Measurements from ENCODE around the gene PPP1R36.
"Not testable (repeated sequence)": the region's sequence is repeated elsewhere in the genome, so short reads cannot be mapped to it uniquely, and the experiment has no call there.

The PPP1R36 gene

GRCh38 chr14:64518229-64518628, 31.5 kb upstream of the PPP1R36 start:
- FAIRE-seq = no peak

DNA sequence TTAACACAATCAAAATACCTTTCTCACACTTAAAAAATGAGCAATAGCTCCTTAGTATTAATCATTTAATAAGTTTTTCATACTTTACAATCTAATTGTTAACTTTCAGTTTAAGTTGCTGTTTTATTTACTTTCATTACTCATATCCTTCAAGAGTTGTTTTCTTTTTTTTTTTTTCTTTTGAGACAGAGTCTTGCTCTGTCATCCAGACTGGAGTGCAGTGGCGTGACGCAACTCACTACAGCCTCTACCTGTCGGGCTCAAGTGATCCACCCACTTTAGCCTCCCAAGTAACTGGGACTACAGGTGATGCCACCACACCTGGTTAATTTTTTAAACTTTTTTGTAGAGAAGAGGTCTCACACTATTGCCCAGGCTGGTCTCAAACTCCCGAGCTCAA, 29.1 kb upstream of the PPP1R36 start:
- DNase-seq (ENCODE audit: low spot score) (no peak), FAIRE-seq (no peak)

More at GRCh38 chr14:64518229-64518628, 31.5 kb upstream of the PPP1R36 start:
- DNase-seq (ENCODE audit: low spot score) = no peak

DNA sequence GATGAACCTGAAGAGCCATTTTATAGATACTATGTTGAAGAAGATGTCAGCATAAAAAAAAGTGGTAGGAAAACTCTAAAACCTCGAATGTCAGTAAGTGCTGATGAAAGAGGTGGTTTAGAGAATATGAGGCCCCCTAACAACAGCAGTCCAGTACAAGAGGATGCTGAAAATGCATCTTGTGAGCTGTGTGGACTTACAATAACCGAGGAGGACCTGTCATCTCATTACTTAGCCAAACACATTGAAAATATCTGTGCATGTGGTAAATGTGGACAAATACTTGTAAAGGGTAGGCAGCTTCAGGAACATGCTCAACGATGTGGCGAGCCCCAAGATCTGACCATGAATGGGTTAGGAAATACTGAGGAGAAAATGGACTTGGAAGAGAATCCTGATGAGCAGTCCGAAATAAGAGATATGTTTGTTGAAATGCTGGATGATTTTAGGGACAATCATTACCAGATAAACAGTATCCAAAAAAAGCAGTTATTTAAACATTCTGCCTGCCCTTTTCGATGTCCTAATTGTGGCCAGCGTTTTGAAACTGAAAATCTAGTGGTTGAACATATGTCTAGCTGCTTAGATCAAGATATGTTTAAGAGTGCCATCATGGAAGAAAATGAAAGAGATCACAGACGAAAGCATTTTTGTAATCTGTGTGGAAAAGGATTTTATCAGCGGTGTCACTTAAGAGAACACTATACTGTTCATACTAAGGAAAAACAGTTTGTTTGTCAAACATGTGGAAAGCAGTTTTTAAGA, 27.0 kb upstream of the PPP1R36 start:
- DNase-seq (ENCODE audit: low spot score) (no peak), FAIRE-seq (no peak)

DNA sequence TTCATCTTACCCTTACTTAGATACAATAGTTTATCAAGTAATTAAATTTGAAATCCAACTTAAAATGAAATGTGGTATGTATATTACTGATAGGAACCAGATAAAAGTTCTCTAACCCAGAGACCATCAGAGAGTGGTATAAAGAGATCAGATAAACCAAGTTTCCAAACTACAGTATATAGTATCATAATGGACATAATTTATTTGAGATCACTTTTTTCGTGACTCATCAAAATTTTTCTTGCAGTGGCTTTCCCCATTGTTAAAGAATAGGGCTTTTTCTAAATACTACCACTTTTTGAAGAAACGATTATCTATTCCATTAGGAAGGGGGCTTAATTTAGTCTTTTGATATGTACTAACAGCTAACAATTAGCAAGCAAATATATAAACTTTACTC, 24.4 kb upstream of the PPP1R36 start:
- DNase-seq (ENCODE audit: low spot score) (no peak), FAIRE-seq (no peak)

- no peak for DNase-seq (ENCODE audit: low spot score)
These were observed 18.2 kb upstream of the PPP1R36 start for GRCh38 chr14:64531567-64531966.

GRCh38 chr14:64536488-64537245, 13.1 kb upstream of the PPP1R36 start:
- DNase-seq (ENCODE audit: low spot score) = no peak
- FAIRE-seq = no peak

More at GRCh38 chr14:64531567-64531966, 18.2 kb upstream of the PPP1R36 start:
- FAIRE-seq = no peak

- FAIRE-seq = peak; percentile 37
- DNase-seq (ENCODE audit: low spot score) = peak; percentile 83
These were observed 9.3 kb upstream of the PPP1R36 start, which contains the start of gene HSPA2 for GRCh38 chr14:64540208-64541202. TSS of gene HSPA2 (plus strand) at chr14:64540741. CDS start at chr14:64540850, 109 bp downstream.

- DNase-seq (ENCODE audit: low spot score) = no peak
- no peak for FAIRE-seq
These were observed 8.3 kb upstream of the PPP1R36 start for GRCh38 chr14:64541261-64541971.

DNA sequence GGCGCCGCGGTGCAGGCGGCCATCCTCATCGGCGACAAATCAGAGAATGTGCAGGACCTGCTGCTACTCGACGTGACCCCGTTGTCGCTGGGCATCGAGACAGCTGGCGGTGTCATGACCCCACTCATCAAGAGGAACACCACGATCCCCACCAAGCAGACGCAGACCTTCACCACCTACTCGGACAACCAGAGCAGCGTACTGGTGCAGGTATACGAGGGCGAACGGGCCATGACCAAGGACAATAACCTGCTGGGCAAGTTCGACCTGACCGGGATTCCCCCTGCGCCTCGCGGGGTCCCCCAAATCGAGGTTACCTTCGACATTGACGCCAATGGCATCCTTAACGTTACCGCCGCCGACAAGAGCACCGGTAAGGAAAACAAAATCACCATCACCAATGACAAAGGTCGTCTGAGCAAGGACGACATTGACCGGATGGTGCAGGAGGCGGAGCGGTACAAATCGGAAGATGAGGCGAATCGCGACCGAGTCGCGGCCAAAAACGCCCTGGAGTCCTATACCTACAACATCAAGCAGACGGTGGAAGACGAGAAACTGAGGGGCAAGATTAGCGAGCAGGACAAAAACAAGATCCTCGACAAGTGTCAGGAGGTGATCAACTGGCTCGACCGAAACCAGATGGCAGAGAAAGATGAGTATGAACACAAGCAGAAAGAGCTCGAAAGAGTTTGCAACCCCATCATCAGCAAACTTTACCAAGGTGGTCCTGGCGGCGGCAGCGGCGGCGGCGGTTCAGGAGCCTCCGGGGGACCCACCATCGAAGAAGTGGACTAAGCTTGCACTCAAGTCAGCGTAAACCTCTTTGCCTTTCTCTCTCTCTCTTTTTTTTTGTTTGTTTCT, 7.6 kb upstream of the PPP1R36 start:
- FAIRE-seq (no peak), DNase-seq (ENCODE audit: low spot score) (no peak)

DNA sequence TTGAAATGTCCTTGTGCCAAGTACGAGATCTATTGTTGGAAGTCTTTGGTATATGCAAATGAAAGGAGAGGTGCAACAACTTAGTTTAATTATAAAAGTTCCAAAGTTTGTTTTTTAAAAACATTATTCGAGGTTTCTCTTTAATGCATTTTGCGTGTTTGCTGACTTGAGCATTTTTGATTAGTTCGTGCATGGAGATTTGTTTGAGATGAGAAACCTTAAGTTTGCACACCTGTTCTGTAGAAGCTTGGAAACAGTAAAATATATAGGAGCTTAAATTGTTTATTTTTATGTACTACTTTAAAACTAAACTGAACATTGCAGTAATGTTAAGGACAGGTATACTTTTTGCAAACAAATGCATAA, 6.9 kb upstream of the PPP1R36 start:
- DNase-seq (ENCODE audit: low spot score) = no peak
- no peak for FAIRE-seq

- DNase-seq (ENCODE audit: low spot score) = no peak
- no peak for FAIRE-seq
These were observed 5.0 kb upstream of the PPP1R36 start for GRCh38 chr14:64544607-64545312.

- FAIRE-seq (no peak), DNase-seq (ENCODE audit: low spot score) (no peak)
These were observed 745 bp upstream of the PPP1R36 start for GRCh38 chr14:64549016-64549415.

- DNase-seq (ENCODE audit: low spot score) (no peak), FAIRE-seq (no peak)
These were observed 1.0 kb downstream of the PPP1R36 start for GRCh38 chr14:64550621-64551333.

- FAIRE-seq = no peak
- DNase-seq (ENCODE audit: low spot score) = no peak
These were observed 4.8 kb downstream of the PPP1R36 start for GRCh38 chr14:64554556-64554955.

GRCh38 chr14:64556526-64556925, 6.8 kb downstream of the PPP1R36 start:
- DNase-seq (ENCODE audit: low spot score) (no peak), FAIRE-seq (no peak)

GRCh38 chr14:64558216-64558615, 8.5 kb downstream of the PPP1R36 start:
- DNase-seq (ENCODE audit: low spot score); FAIRE-seq: not testable (repeated sequence)

DNA sequence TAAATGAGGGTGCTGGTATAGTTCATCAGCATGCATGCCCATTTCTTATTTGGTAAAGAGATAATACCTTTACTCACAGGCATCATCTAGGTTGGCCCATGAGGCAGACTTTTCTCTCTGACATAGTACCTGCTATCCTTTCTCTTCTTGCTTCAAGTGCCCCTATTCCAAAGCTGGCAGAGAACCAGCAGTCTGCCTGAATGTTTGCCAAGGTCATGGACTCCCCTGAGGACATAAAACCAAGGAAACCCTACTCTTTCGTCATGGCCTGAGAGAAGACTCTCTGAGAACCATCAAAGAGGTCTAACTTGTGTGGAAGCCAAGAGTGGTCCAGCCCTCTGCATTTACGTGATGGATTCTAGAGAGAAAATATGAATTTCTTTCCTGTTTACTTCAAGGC, 11.9 kb downstream of the PPP1R36 start:
- DNase-seq (ENCODE audit: low spot score) (no peak), FAIRE-seq (no peak)

- DNase-seq (ENCODE audit: low spot score) (no peak), FAIRE-seq (no peak)
These were observed 12.7 kb downstream of the PPP1R36 start for GRCh38 chr14:64562436-64562835.

DNA sequence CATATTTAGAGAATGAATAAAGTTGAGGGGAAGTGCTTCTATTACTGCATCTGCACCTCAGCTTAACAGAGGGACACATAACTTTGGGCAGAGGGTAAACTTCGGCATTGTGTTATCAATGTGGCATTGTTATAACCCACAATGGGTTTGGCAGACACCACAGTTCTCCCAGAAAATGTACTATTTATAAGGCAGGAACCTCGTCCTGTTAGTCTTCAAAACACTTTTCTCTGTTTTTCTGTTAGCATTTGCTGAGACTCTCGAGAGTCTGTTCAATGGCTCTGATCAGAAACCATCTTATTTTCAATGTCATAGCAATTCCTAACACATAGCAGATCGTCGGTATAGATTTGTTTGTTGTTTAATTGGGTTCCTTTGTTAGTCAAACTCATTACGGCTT, 13.9 kb downstream of the PPP1R36 start:
- DNase-seq (ENCODE audit: low spot score) (no peak), FAIRE-seq (no peak)

Data from RCC 7860 (cell line).